Measurements from ENCODE around the gene NPFFR2.
"Not testable (repeated sequence)": the region's sequence is repeated elsewhere in the genome, so short reads cannot be mapped to it uniquely, and the experiment has no call there.

NPFFR2 gene

DNA sequence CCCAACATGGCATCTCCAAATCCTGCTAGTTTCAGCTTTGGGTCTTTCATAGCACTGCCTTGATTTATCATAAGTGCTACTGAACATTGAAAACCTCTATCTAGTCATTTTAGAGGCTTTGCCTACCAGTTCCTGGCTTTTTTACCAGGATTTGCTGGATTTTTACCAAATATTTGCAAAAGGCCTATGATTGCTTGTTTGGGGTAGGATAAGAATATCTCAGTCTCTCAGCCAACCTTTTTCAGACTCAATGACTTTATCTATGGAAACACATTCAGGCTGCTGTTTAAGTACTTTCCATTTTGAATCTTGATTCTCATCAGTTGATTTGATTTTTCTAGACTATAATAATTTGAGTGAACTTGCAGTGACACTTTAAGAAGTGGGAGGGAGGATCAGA is 80.1 kb downstream of the NPFFR2 start:
- TF ChIP-seq, protein P1, sequence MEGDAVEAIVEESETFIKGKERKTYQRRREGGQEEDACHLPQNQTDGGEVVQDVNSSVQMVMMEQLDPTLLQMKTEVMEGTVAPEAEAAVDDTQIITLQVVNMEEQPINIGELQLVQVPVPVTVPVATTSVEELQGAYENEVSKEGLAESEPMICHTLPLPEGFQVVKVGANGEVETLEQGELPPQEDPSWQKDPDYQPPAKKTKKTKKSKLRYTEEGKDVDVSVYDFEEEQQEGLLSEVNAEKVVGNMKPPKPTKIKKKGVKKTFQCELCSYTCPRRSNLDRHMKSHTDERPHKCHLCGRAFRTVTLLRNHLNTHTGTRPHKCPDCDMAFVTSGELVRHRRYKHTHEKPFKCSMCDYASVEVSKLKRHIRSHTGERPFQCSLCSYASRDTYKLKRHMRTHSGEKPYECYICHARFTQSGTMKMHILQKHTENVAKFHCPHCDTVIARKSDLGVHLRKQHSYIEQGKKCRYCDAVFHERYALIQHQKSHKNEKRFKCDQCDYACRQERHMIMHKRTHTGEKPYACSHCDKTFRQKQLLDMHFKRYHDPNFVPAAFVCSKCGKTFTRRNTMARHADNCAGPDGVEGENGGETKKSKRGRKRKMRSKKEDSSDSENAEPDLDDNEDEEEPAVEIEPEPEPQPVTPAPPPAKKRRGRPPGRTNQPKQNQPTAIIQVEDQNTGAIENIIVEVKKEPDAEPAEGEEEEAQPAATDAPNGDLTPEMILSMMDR (IDR thresholded peaks at IDR 0.05; ENCODE audit: extremely low read depth, missing control alignments), result no peak
- no peak for DNase-seq (ENCODE audit: low spot score)

DNA sequence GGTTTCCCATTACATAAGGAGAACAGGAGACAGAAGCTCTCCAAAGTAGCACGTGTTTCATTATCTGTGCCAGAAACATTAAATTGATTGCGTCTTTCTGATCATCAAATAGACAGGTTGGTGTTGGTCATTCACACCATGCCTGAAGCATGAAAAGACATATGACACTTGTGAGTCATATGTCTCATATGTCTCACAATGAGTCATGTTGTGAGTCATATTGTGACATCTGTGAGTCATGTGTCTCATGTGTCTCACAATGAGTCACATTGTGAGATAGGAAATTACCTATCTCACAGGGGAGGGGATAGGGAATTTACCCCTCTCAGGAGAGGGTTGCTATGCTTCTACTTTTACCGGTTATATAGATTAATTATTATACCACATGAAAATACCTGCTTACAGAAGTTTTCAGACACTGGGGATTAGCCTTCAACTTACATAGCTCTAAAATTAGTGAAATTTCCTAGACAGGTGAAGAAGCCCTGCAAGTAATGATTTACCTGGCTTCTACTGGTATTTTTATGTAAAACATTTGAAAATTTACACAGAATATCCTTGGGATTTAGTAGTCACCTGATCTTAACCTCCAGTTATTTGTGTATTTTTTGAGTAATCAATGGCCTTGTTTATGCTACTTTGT is 80.8 kb downstream of the NPFFR2 start:
- TF ChIP-seq, protein P1 (IDR thresholded peaks at IDR 0.05; ENCODE audit: extremely low read depth, missing control alignments), result no peak
- peak; percentile 41 for DNase-seq (ENCODE audit: low spot score)

DNA sequence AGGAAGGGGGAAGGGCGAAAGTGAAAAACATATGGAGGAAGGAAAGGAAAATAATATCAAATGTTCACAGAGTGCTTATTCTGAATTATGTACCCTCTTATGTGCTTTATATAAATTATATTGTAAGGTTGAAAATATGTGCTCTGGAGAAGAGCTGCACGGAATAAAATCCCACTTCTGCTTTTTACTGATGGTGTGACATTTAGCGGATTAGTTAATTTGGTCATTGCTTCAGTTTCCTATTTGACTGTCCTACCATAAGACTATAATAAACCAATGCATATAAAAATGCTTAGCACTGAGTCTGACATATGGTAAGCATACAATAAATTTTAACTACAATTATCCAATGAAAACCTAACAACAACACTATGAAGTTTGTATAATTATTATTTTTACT is 86.2 kb downstream of the NPFFR2 start:
- no peak for DNase-seq (ENCODE audit: low spot score)
- TF ChIP-seq, protein P1 (IDR thresholded peaks at IDR 0.05; ENCODE audit: extremely low read depth, missing control alignments), result no peak

DNA sequence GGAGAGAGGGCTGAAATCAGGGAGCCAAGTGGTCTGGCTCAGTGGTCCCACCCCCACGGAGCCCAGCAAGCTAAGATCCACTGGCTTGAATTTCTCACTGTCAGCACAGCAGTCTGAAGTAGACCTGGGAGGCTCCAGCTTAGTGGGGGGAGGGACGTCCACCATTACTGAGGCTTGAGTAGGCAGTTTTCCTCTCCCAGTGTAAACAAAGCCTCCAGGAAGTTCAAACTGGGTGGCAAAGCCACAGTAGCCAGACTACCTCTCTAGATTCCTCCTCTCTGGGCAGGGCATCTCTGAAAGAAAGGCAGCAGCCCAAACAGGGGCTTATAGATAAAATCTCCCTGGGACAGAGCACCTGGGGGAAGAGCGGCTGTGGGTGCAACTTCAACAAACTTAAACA is 88.1 kb downstream of the NPFFR2 start:
- DNase-seq (ENCODE audit: low spot score), result no peak

DNA sequence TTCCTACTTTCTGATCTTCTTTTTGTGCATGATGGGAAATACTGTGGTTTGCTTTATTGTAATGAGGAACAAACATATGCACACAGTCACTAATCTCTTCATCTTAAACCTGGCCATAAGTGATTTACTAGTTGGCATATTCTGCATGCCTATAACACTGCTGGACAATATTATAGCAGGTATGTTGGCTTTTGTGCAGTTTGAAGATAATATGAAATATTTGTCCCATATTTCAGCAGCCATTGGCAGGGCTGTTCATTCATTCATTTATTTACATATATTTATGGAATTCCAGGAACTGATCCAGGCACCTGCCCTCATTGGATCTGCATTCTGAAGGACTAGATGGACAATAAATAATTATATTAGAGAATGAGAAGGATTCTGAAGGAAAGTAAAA is 96.9 kb downstream of the NPFFR2 start:
- TF ChIP-seq, protein P1 (IDR thresholded peaks at IDR 0.05; ENCODE audit: extremely low read depth, missing control alignments), result no peak
- no peak for DNase-seq (ENCODE audit: low spot score)

More for the DNA sequence above, 88.1 kb downstream of the NPFFR2 start:
- TF ChIP-seq, protein P1 (IDR thresholded peaks at IDR 0.05; ENCODE audit: extremely low read depth, missing control alignments), result no peak

DNA sequence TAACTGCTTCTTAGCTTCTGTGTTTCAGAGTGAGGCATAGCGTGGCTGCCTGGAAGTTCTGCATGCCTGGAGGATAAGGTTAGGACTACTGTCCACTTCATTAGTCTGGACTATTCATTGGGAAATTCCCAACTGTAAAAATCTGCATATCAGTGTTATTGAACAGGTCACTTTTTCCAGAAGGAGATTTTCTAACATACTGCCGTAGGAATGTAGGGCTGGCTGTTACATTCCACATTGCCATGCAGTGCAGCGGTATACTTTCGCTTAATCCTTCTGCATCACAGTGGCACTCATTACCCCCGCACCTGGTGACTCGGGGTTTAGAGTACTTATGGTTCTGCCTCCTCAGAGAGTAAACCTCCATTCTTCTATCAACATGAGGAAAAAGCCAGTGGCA is 104.6 kb downstream of the NPFFR2 start:
- TF ChIP-seq, protein P1 (IDR thresholded peaks at IDR 0.05; ENCODE audit: extremely low read depth, missing control alignments), result no peak
- DNase-seq (ENCODE audit: low spot score), result no peak

DNA sequence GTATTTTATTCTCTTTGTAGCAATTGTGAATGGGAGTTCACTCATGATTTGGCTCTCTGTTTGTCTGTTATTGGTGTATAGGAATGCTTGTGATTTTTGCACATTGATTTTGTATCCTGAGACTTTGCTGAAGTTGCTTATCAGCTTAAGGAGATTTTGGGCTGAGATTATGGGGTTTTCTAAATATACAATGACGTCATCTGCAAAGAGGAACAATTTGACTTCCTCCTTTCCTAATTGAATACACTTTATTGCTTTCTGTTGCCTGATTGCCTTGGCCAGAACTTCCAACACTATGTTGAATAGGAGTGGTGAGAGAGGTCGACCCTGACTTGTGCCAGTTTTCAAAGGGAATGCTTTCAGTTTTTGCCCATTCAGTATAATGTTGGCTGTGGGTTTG is 108.2 kb downstream of the NPFFR2 start:
- DNase-seq (ENCODE audit: low spot score), result not testable (repeated sequence)

DNA sequence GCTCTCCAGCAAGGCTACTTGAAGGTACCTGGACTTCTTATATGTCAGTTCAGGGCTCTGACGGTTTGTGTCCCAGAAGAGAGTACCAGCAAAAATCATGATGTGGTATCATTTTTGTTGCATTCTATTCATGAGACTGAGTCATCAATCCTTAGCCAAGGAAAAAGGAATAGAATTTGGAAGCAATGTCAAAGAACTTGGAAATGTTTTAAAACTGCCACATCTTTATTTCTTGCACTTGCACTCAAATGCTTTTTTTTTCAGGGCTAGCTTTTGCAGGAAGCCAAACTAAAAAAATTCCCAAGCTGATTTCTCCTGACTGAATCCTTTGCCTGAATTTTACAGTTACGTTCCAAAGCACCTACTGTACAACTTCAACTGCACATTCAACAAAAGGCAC is 112.4 kb downstream of the NPFFR2 start:
- TF ChIP-seq, protein P1 (IDR thresholded peaks at IDR 0.05; ENCODE audit: extremely low read depth, missing control alignments), result no peak
- no peak for DNase-seq (ENCODE audit: low spot score)
